T1000 (cell line): ENCODE results near the gene CHN2.

Source experiments
- DNase-seq: peaks from one replicate; lab custom pipeline; 2025; ENCODE audit warnings: mixed read lengths; lab: John Stamatoyannopoulos, UW

The CHN2 gene

GRCh38 chr7:29332042-29332811, 137.7 kb downstream of the CHN2 start:
- DNase-seq: no peak

- DNase-seq: no peak
Observed at GRCh38 chr7:29332875-29333855, 138.6 kb downstream of the CHN2 start.

GRCh38 chr7:29335188-29336083, 140.9 kb downstream of the CHN2 start:
- DNase-seq: no peak

- DNase-seq: no peak
Observed at GRCh38 chr7:29337546-29338116, 143.1 kb downstream of the CHN2 start.

- DNase-seq: no peak
Observed at GRCh38 chr7:29340696-29341095, 146.1 kb downstream of the CHN2 start.

- no peak for DNase-seq
Observed at GRCh38 chr7:29341156-29341555, 146.6 kb downstream of the CHN2 start.

GRCh38 chr7:29342761-29343160, 148.2 kb downstream of the CHN2 start:
- DNase-seq: no peak

- no peak for DNase-seq
Observed at GRCh38 chr7:29343399-29343798, 148.8 kb downstream of the CHN2 start.

- no peak for DNase-seq
Observed at GRCh38 chr7:29344334-29344978, 149.9 kb downstream of the CHN2 start.

GRCh38 chr7:29345590-29345989, 151.0 kb downstream of the CHN2 start:
- no peak for DNase-seq

- no peak for DNase-seq
Observed at GRCh38 chr7:29346231-29346978, 151.8 kb downstream of the CHN2 start.

- no peak for DNase-seq
Observed at GRCh38 chr7:29349362-29349761, 154.8 kb downstream of the CHN2 start.

- DNase-seq: no peak
Observed at GRCh38 chr7:29350351-29350750, 155.8 kb downstream of the CHN2 start.

- DNase-seq: no peak
Observed at GRCh38 chr7:29352041-29352440, 157.5 kb downstream of the CHN2 start.

GRCh38 chr7:29353810-29354209, 159.2 kb downstream of the CHN2 start:
- no peak for DNase-seq

GRCh38 chr7:29354340-29354739, 159.8 kb downstream of the CHN2 start:
- no peak for DNase-seq

GRCh38 chr7:29355388-29355787, 160.8 kb downstream of the CHN2 start:
- DNase-seq: no peak

GRCh38 chr7:29356631-29357030, 162.1 kb downstream of the CHN2 start:
- DNase-seq: no peak

- DNase-seq: no peak
Observed at GRCh38 chr7:29359482-29360093, 165.0 kb downstream of the CHN2 start.
